ENCODE measurements around the gene RELL1.

DNA sequence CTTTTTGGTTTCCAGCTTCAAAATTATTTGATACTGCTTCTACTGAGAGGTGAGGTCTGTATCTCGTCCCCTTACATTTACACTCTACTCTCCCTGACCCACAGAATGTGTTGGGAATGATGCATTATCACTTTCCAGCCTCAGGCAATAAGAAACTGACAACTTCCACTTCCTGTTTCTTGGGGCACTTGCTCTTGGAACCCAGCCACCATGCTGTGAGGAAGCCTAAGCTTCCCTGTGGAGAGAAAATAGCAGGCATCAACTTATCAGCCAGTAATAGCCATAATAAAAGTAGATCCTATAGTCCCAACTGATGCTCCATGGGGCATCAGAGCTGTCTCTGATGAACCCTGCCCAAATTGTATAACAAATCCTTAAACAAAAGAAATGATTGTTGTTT lies 32.6 kb downstream of the RELL1 start:
- TF ChIP-seq POLR2A (IDR thresholded peaks at IDR 0.05; ENCODE audit: low read depth, low read length) (no peak), POLR2AphosphoS5 (IDR thresholded peaks at IDR 0.05; ENCODE audit: low read depth, low read length) (no peak)
